ENCODE results near the gene HSF4. TPM values are rescaled to one million over a fixed set of nuclear protein-coding genes. Genes with fewer than 3 reads are reported as not detected.

Gene HSF4
- total RNA-seq, 1 experiment from 2014 or later: 13.9 TPM

GRCh38 chr16:67158637-67159600, 5.6 kb upstream of the HSF4 start:
- POLR2A ChIA-PET (ENCODE audit: low non-redundant PET): no interaction called here
- H3K27ac ChIP-seq (ENCODE audit: low read depth, low read length, poor library complexity, severe bottlenecking): peak overlapping the region; percentile 60
- no peaks in the 10 kb centered on the region for H3K9me3 ChIP-seq (ENCODE audit: low read depth, low read length, poor library complexity, severe bottlenecking)
- H3K36me3 ChIP-seq (ENCODE audit: insufficient read depth, low read length, poor library complexity, severe bottlenecking): no peaks in the 10 kb centered on the region
- TSS peak; percentile 25 for BruUV-seq (replicated peaks)
- TF ChIP-seq CTCF (conservative IDR thresholded peaks at IDR 0.05; ENCODE audit: low read depth, low read length) (no peak), EZH2 (IDR thresholded peaks at IDR 0.05; ENCODE audit: borderline replicate concordance, low read depth, low read length, poor library complexity, severe bottlenecking) (no peak)
- peak overlapping the region; percentile 88 for H3K4me3 ChIP-seq (ENCODE audit: low read depth, low read length, poor library complexity, severe bottlenecking)
- CTCF ChIA-PET: interaction anchor here (0.9 to 2.8 kb wide), 2 partner anchors 11 to 141 kb away, joined by 3 to 8 read pairs; partner anchors contain the start of gene NOL3
- H3K4me1 ChIP-seq (ENCODE audit: insufficient read depth, low read length, poor library complexity, severe bottlenecking): peaks cover 7% of the 10 kb centered on the region
- H3K27me3 ChIP-seq (replicated peaks; ENCODE audit: insufficient read depth, low read depth, low read length, poor library complexity): no peaks in the 10 kb centered on the region
- peak; percentile 75 for DNase-seq (ENCODE audit: low spot score)
- intact Hi-C loops (cut with micrococcal nuclease; ENCODE audit: unreplicated experiment): loop anchor here (10.0 kb wide), 1 partner anchor 264 kb away; no protein-coding TSS in a partner anchor

GRCh38 chr16:67161595-67162058, 2.9 kb upstream of the HSF4 start:
- no peaks in the 10 kb centered on the region for H3K9me3 ChIP-seq (ENCODE audit: low read depth, low read length, poor library complexity, severe bottlenecking)
- TF ChIP-seq EZH2 (IDR thresholded peaks at IDR 0.05; ENCODE audit: borderline replicate concordance, low read depth, low read length, poor library complexity, severe bottlenecking): no peak
- no peak for TF ChIP-seq CTCF (conservative IDR thresholded peaks at IDR 0.05; ENCODE audit: low read depth, low read length)
- DNase-seq (ENCODE audit: low spot score): no peak
- no peaks in the 10 kb centered on the region for H3K27me3 ChIP-seq (replicated peaks; ENCODE audit: insufficient read depth, low read depth, low read length, poor library complexity)
- ChIA-PET POLR2A (ENCODE audit: low non-redundant PET) (no interaction called here), CTCF (no interaction called here)
- no peaks in the 10 kb centered on the region for H3K36me3 ChIP-seq (ENCODE audit: insufficient read depth, low read length, poor library complexity, severe bottlenecking)
- H3K4me1 ChIP-seq (ENCODE audit: insufficient read depth, low read length, poor library complexity, severe bottlenecking): peaks cover 4% of the 10 kb centered on the region
- H3K4me3 ChIP-seq (ENCODE audit: low read depth, low read length, poor library complexity, severe bottlenecking): no peak overlapping the region
- H3K27ac ChIP-seq (ENCODE audit: low read depth, low read length, poor library complexity, severe bottlenecking): no peak overlapping the region
- intact Hi-C loops (cut with micrococcal nuclease; ENCODE audit: unreplicated experiment): loop anchor here (2.0 kb wide), 2 partner anchors 65 to 185 kb away; partner anchors contain the start of gene TMEM208
- BruUV-seq (replicated peaks): no TSS peak

- BruUV-seq (replicated peaks): no TSS peak
- H3K27me3 ChIP-seq (replicated peaks; ENCODE audit: insufficient read depth, low read depth, low read length, poor library complexity): no peaks in the 10 kb centered on the region
- peak; percentile 33 for DNase-seq (ENCODE audit: low spot score)
- H3K4me3 ChIP-seq (ENCODE audit: low read depth, low read length, poor library complexity, severe bottlenecking): no peak overlapping the region
- ChIA-PET CTCF (no interaction called here), POLR2A (ENCODE audit: low non-redundant PET) (no interaction called here)
- peaks cover 4% of the 10 kb centered on the region for H3K4me1 ChIP-seq (ENCODE audit: insufficient read depth, low read length, poor library complexity, severe bottlenecking)
- no peak for TF ChIP-seq EZH2 (IDR thresholded peaks at IDR 0.05; ENCODE audit: borderline replicate concordance, low read depth, low read length, poor library complexity, severe bottlenecking)
- no peak for TF ChIP-seq CTCF (conservative IDR thresholded peaks at IDR 0.05; ENCODE audit: low read depth, low read length)
- H3K27ac ChIP-seq (ENCODE audit: low read depth, low read length, poor library complexity, severe bottlenecking): no peak overlapping the region
- H3K9me3 ChIP-seq (ENCODE audit: low read depth, low read length, poor library complexity, severe bottlenecking): no peaks in the 10 kb centered on the region
- H3K36me3 ChIP-seq (ENCODE audit: insufficient read depth, low read length, poor library complexity, severe bottlenecking): no peaks in the 10 kb centered on the region
- intact Hi-C loops (cut with micrococcal nuclease; ENCODE audit: unreplicated experiment): no loop called here
Measured at GRCh38 chr16:67162506-67163163, 1.9 kb upstream of the HSF4 start.

All from A673 (cell line).